ENCODE data around the gene FBXO38.

FBXO38 gene

DNA sequence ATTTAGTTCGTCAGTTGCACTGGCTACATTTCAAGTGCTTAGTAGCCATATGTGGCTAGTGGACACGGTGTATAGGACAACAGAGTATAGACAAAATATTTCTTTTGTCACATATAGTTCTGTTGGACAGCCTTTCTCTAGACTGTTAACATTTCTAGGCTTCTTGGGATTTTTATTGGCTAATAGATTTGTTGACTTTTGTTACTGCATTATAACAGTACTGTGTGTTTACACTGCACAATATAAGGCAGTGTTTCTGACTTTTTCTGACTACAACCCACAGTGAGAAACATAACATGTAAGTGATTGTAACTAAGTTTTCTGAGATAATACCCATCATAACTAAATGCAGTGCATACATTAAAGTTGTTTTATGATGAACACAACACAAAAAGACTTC is 11.3 kb downstream of the FBXO38 start:
- H3K27ac ChIP-seq, result no peak overlapping the region
- no peak for TF ChIP-seq ZFX (IDR thresholded peaks at IDR 0.05)
- TF ChIP-seq, protein P1, sequence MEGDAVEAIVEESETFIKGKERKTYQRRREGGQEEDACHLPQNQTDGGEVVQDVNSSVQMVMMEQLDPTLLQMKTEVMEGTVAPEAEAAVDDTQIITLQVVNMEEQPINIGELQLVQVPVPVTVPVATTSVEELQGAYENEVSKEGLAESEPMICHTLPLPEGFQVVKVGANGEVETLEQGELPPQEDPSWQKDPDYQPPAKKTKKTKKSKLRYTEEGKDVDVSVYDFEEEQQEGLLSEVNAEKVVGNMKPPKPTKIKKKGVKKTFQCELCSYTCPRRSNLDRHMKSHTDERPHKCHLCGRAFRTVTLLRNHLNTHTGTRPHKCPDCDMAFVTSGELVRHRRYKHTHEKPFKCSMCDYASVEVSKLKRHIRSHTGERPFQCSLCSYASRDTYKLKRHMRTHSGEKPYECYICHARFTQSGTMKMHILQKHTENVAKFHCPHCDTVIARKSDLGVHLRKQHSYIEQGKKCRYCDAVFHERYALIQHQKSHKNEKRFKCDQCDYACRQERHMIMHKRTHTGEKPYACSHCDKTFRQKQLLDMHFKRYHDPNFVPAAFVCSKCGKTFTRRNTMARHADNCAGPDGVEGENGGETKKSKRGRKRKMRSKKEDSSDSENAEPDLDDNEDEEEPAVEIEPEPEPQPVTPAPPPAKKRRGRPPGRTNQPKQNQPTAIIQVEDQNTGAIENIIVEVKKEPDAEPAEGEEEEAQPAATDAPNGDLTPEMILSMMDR (conservative IDR thresholded peaks at IDR 0.05), result no peak

DNA sequence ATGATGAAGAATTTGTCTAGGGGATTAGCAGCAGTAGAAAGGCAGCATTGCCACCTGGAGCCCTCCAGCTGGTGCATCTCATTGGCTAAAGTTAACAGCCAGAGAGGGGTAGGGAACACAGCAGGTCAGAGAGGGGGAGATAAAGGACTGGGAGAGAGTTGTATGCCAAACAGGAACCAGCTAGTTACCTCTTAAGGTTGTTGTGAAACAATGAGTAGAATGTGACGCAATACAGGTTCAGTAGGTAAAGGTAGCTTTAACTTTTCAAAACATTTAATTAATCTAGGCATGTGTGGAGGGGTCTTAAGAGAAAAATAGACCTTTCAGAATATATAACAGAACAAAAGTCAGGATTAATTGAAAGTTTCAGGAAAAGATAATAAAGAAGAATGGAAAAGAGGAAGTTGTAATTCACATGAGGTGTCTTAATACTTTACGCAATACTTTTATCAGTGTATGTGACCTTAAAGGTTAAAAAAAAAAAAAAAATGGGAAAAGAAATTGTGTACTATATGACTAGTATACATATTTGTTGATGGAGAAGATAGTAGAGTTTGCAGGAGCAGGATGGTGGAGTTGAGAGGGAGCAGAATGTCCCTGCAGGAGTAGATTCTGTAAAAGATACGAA is 14.3 kb downstream of the FBXO38 start:
- peak overlapping the region; percentile 80; the same call in 1 of the 2 replicates for H3K27ac ChIP-seq
- no peak for TF ChIP-seq ZFX (IDR thresholded peaks at IDR 0.05)
- TF ChIP-seq, protein P1 (conservative IDR thresholded peaks at IDR 0.05), result no peak

DNA sequence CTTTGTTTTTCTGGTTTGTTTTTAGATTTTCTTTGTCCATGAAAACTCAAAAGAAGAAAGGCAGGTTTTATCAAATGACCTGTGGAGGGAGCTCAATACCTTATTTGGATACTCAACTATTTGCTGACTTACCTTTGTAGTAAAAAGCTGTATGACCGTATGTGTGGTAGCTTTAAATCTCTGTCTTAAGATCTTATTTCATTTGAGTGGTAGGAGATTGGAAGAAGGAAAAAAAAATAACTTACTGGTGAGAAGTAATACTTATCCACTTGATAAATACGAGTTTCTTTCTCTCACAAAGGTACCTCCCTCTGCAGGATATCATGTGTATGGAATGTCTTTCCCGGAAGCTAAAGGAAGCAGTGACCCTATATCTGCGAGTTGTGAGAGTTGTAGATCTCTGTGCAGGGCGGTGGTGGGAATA is 15.0 kb downstream of the FBXO38 start:
- no peak for TF ChIP-seq ZFX (IDR thresholded peaks at IDR 0.05)
- TF ChIP-seq, protein P1 (conservative IDR thresholded peaks at IDR 0.05), result peak; percentile 70
- H3K27ac ChIP-seq, result peak overlapping the region; percentile 65; the same call in 1 of the 2 replicates

DNA sequence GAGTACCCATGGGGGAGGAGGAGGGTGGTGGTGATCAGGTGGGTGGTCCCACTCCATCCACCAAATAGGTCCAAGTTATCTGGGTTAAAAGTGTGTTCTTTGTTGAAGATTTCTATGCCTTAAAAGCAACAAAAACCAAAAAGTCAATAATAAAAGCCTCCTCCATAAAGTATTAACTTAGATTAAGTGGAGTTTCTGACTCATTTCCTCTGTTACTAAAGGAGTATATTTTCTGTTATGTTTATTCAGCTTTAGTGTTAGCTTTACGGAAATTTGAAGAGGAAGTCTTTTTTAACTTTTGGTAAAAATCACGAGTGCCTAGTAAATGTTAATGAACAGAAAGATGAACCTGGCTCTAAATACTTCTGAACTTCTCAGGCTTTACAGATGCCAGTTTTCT is 17.8 kb downstream of the FBXO38 start:
- H3K27ac ChIP-seq, result no peak overlapping the region
- no peak for TF ChIP-seq ZFX (IDR thresholded peaks at IDR 0.05)
- TF ChIP-seq, protein P1 (conservative IDR thresholded peaks at IDR 0.05), result no peak

DNA sequence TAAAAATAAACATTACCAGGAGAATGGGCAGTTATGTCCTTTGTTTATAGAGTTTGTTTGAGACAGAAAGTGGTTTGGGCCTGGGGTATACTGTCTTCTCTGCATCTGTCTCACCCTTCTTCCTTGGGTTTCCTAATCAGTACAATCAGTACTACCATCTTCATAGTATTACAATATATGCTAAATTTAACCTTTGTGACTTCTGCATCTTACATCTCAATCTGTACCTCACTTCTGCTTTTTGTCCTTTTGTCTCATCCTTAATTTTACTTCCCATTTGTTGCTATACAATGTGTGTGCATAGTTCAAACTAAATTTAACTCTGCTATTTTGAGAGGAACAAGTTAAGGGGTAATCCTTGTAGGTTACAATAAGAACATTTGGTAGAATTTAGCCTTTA is 19.6 kb downstream of the FBXO38 start:
- H3K27ac ChIP-seq, result no peak overlapping the region
- TF ChIP-seq ZFX (IDR thresholded peaks at IDR 0.05), result no peak

DNA sequence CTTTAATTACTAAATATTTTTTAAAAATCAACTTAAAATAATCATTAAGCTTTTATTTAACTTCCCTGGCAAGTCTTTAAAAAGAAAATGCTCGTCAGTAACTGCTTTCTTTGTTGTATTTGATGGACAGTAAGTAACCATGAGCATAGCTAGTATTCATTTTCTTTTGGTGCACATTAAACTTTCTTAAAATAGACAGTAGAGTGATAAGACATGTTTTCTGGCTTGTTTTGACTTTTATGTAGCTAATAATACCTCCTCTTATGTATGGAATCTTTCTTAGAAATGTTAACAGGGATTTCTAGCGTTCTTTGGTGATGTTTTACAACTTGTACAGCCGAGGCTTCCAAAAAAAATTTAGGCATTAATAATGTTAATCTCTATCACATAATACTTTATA is 22.6 kb downstream of the FBXO38 start:
- H3K27ac ChIP-seq, result no peak overlapping the region
- TF ChIP-seq ZFX (IDR thresholded peaks at IDR 0.05), result no peak
- TF ChIP-seq, protein P1 (conservative IDR thresholded peaks at IDR 0.05), result no peak

DNA sequence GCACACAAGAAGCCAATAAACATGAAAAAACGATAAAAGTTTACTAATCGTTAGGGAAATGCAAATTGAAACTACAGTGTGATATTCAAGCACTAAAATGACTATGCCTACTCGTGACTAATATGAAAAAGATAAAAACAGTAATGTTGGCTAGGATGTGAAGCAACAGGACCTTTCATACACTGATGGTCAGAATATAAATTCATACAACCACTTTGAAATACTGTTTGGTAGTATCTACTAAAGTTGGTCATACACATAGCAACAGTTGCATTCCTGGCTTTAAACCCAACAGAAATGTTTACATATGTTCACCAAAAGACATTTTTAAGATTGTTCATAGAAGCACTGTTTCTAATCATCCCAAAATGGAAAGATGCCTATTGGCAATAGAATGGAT is 24.3 kb downstream of the FBXO38 start:
- no peak for TF ChIP-seq ZFX (IDR thresholded peaks at IDR 0.05)
- TF ChIP-seq, protein P1 (conservative IDR thresholded peaks at IDR 0.05), result no peak

DNA sequence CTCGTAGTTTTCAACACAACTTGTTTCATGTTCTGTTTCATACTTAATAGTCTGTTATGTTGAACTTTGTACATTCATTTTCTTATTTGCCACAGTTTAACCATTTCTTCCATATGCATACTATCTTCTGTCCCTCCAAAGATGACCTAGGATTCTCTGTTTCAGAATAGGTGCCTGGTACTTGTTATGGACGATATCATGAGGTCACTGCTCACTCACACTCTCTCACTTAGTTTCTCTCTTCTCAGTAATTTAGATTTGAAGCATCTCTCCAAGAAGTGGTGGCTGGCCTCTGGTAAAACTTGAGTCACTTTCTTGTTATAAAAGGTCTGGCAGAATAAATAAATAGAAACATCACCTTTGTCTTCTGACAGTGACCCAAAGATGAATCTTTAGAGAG is 28.4 kb downstream of the FBXO38 start:
- H3K27ac ChIP-seq, result no peak overlapping the region
- TF ChIP-seq, protein P1 (conservative IDR thresholded peaks at IDR 0.05), result no peak
- no peak for TF ChIP-seq ZFX (IDR thresholded peaks at IDR 0.05)

More for the DNA sequence above, 24.3 kb downstream of the FBXO38 start:
- no peak overlapping the region for H3K27ac ChIP-seq
